ENCODE measurements around the gene ZKSCAN2.

DNA sequence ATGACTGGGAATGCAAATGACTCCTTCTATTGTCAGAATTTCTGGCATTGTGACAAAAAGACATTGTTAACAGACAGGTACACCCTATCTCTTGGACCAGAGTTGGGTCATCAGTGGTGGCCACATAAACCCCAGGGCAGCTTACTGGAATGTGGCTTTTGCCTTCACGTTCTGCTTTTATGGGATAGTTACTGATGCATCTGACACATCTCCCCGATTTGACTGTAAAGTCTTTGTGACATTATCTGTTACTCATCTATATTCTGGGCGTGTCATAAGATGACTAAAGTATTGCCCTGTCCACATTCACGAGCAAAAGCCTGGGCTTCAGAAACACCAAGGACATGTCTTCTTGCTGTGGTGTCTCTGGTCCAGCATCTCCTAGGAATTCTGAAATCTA is 59.6 kb downstream of the ZKSCAN2 start:
- TF ChIP-seq, protein P1, sequence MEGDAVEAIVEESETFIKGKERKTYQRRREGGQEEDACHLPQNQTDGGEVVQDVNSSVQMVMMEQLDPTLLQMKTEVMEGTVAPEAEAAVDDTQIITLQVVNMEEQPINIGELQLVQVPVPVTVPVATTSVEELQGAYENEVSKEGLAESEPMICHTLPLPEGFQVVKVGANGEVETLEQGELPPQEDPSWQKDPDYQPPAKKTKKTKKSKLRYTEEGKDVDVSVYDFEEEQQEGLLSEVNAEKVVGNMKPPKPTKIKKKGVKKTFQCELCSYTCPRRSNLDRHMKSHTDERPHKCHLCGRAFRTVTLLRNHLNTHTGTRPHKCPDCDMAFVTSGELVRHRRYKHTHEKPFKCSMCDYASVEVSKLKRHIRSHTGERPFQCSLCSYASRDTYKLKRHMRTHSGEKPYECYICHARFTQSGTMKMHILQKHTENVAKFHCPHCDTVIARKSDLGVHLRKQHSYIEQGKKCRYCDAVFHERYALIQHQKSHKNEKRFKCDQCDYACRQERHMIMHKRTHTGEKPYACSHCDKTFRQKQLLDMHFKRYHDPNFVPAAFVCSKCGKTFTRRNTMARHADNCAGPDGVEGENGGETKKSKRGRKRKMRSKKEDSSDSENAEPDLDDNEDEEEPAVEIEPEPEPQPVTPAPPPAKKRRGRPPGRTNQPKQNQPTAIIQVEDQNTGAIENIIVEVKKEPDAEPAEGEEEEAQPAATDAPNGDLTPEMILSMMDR (IDR thresholded peaks at IDR 0.05; ENCODE audit: insufficient read depth, low read depth, low read length), result no peak
- no peak for TF ChIP-seq EZH2 (IDR thresholded peaks at IDR 0.05; ENCODE audit: insufficient read depth, low read length)

Data from astrocyte (in vitro differentiated cells and primary cell).